HG02970 (cell line): ENCODE results near the gene ABCE1.

Experiments
- ATAC-seq: cut with Tn5 transposase; IDR thresholded peaks from one replicate; pipeline ENCODE4 v1.9.1; 2021; ENCODE audit warnings: mild to moderate bottlenecking, moderate library complexity, moderate number of reproducible peaks; ENCODE audit not compliant: unreplicated experiment, low FRiP score

Gene ABCE1

DNA sequence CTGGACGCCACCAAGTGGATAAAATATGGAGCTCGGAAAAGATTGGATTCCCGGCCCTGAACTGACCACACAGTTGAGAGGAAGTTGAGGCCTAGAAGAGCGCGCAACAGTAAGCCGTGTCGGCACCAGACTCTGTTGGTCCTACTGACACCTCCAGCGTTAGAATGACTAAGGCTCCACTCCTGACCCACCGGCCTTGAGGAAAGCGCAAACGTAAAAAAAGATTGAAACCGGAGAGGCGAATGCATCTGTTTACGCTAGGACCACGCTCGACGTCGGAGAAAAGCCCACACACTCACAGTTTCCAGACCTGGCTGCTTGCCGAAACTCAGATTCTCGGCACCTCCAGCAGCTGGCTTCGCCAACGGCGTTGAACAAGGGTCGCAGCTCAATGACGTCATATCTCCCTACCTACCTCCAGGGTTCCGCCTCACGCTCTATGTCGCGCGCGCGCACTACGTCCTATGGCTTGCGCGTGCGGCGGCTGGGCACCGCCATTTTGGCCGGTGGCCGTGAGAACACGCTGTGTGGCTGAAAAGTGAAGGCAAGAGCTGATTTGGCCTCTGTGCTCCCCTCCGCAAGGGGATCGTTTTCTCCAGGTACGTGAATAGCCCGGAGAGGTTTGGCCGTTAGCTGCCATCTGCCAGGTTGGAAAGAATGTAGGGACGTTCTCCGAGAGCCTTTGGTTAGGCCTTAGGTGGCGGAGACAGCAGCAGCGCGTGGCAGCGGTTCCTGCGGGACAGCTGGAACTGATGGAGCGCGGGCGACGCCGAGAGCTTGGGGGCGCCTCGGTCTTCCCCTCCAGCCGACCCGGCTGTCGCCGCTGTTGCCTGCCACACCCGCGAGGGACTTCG, at the start of gene ABCE1, which contains the start of gene ANAPC10:
TSS of gene ABCE1 (plus strand) at position 491 of the 854 bp plus-strand sequence. CDS start 6,102 bp downstream, outside the sequence.
TSS of gene ANAPC10 (minus strand) at position 376 of the 854 bp plus-strand sequence. CDS start 2,097 bp downstream, outside the sequence.
- peak; percentile 83 for ATAC-seq

DNA sequence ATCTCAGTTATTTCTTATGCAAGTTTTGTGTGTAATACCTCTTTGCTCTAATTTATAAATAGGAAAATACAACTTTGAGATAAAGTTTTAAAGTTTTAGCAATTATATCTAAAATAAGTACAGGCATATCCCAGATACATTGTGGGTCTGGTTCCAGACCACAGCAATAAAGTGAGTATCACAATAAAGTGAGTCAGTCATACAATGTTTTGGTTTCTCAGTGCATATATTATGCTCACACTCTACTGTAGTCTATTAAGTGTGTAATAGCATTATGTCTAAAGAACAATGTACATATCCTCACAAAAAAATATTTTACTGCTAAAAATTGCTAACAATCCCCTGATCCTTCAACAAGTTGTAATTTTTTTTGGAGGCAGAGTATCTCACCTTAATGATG, 49.3 kb upstream of the ABCE1 start:
- ATAC-seq, result no peak

DNA sequence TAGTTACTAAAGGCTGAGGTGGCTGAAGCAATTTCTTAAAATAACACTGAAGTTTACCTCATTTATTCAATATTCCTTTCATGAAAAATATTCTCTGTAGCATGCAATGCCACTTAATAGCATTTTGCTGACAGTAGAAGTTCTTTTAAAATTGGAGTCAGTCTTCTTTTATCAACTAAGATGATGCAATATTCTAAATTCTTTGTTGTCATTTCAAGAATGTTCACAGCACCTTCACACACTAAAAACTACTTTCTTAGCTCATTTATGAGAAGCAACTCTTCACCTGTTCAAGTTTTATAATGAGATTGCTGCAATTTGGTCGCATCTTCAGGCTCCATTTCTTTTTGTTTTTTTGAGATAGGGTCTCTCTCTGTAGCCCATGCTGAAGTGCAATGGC, 48.9 kb upstream of the ABCE1 start:
- ATAC-seq, result no peak

DNA sequence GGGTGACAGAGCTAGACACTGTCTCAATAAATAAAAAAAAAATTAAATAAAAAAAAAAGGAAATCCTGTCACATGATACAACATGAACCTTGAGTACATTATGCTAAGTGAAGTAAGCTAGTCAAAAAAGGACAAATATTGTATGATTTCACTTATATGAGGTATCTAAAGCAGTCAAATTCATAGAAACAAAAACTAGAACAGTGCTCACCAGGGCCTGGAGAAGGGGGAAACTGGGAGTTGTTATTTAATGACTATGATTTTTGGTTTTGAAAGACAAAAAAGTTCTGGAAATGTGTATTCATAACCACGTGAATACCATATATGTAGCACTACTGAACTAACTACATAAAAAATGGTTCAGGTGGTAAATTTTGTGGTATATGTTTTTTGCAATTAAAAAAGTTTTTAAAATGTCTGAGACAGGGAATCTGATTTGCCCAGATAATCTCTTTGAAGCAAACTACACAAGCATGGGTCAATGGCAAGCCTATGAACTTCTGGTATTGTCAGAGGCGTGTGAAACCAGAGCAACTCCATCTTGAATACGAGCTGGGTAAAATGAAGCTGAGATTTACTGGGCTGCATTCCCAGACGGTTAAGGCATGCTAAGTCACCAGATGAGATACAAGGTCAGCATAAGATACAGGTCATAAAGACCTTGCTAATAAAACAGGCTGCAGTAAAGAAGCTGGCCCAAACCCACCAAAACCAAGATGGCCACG, 42.4 kb upstream of the ABCE1 start:
- no peak for ATAC-seq

DNA sequence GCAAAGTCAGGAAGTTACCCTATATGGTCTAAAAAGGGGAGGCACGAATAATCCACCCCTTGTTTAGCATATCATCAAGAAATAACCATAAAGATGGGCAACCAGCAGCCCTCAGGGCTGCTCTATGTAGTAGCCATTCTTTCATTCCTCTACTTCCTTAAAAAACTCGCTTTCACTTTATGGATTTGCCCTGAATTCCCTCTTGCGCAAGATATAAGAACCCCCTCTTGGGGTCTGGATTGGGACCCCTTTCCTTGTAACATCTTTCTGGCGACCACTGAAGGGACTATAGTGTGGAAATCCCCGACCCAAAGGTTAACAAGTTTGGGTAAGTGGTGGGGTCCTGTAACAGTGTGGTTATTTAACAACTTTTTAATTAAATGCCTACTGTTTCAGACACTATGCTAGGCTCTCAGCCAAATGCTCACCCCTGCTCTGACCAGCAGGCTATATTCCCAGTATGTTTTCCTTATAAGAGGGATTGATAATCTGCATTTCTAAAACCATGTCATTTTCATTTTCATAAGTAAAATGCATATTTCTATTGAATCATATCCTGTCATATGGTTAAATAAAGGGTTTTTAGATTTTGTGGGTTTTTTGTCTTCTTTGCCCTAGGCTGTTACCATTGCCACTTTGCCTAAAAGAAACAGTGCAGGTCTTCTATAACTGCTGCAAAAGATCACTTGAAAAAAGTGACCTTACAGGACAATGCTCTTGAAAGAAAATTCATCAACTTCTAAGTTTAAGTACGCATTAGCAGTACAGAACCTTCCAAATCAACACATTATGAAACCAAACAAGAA, 41.6 kb upstream of the ABCE1 start:
- no peak for ATAC-seq

DNA sequence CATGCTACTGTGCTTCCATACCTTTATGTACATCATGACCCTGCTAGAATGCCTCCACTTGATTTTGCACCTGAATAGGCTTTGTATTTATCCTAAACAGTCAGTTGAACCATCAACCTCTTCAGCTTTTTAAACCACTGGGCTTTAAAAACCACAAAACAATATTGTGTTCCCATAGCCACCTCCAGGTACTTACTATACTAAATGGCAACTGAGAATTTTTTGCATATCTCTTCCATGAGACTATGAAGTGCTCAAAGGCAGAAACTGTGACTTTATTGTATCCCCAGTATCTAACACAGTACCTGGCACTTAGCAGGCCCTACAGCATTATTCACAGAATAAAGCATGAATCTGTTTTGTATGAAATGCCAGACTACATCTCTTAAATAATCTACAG, 39.9 kb upstream of the ABCE1 start:
- no peak for ATAC-seq

DNA sequence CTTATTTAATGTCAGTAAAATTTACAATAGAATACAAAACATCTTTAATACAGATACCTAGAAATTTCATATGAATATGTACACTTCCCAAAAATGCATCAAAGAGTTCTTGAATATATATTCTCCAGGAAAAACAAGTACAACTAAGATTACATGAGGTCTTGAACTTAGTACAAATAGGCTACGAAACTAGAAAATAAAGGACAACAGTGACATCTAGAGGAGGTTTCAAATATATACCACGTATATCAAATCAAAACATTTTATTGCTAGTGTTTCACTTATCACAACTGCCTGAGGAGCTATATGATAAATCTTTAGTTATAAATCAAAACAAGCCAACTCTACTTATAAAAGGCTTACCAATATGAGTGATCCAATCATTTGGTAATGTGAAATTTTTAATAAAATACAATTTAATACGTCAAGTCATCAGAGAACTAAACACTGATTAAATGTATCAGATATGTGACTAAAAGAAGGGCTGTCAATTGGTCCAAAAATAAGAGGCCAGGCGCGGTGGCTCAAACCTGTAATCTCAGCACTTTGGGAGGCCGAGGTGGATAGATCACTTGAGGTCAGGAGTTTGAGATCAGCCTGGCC, 36.7 kb upstream of the ABCE1 start:
- no peak for ATAC-seq

DNA sequence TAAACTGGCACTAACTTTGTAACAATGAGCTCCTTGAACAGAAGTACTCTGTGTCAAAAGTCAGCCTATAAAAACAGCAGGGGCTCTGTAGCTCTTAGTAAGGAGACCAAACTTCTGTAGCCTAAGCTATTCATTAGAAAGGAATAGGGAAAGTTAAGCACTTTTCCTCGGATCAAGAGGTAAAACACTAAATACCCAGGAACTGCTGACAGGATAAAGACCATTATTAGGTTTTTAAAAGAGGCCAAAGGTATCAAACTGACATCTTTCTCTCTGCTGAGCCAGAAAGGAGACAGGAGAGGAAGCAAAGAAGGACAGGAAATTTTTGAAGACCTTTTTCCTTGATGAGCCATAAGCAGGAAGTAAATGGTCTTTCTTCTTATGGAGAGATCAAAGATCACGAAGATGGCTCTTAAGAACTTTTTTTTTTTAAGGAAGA, 32.0 kb upstream of the ABCE1 start:
- ATAC-seq, result no peak

DNA sequence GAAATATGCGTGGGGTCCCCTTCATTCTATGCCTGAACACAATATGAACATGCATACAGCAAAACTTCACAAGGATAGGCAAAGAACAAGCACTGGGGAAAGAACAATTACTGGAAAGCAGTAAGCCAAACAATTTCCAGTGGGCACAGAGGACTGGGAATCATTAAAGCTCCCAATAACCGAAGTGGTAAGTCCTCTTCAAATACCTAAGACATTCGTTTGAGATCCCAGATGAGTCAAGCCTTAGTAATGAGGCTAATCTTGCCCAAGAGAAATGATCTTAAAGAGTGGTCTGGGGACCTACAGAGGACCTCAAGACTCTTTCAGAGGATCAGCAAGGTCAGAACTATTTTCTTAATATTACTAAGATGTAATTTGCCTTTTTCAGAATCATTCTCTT, 28.8 kb upstream of the ABCE1 start:
- ATAC-seq, result no peak

DNA sequence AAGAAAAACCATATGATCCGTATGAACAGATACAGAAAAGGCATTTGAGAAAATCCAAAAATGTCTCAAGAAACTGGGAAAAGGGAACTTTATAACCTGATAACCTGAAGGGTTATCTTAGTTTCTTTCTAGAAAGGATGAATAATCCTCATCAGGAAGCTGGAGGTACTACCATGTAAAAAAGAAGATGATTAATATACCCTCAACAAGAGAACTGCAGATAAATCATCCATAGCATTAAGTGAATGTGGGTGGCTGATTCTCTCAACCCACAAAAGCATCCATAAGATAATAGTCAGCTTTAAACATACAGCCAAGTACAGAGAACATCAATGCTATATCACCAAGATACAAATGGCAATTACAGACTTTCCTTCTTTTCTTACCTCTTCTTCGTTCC, 26.6 kb upstream of the ABCE1 start:
- no peak for ATAC-seq

DNA sequence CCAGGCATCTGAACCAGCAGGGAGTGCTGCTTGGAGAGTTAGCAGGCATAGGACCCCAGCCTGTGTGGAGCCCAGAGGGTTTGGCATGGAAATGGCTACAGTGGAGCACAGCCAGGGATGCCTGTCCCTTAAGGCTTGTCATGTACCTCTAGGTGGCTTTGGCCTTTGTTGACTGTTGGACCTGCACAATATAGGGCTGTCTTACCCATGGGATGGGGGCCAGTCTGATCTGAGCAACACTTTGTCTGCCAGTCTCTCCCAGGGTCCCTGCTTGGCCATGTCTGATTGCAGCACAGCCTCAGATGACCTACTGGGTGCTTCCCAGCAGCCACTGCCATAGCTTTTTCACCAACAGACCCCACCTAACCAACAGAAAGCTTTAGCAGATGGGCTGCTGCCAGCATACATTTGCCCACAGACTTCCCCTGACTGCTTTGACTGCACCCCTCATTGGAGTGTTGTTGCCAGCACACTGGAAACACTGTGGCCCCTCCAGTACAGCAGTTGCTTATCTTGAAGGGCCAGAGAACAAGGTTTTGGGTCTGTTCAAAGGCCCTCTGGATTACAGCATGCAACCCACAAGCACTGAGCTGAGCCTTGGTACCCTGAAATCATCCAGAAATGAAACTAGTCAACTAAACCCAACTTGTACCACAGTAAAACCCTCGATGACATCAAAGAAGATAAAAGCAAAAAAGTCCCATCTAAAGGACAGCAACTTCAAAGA, 22.2 kb upstream of the ABCE1 start:
- ATAC-seq, result no peak

DNA sequence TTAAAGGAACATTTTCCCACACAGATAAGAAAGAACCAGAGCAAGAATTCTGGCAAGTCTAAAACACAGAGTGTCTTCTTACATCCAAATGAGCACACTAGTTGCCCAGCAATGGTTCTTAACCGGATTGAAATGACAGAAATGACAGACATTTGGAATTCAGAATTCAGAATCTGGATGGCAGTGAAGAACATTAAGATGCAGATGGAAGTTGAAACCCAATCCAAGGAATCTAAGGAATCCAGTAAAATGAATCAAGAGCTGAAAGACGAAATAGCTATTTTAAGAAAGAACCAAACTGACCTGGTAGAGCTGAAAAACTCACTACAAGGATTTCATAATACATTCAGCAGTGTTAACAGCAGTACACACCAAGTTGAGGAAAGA, 21.6 kb upstream of the ABCE1 start:
- no peak for ATAC-seq

DNA sequence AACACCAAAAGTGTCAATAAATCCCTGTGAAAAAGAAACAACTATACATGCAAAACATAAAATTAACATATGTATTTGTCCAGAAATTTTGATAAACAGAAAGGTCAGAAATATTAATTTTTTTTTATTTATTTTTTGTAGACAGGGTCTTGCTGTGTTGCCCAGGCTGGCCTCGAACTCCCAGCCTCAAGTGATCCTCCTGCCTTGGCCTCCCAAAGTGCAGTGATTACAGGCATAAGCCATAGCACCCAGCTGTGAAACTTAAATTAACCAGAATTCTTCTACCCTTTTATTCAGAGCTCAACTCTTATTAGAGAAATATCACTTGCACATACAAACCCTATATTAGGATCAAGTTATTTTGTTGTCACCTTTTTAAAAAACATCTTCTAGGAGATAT, 16.4 kb upstream of the ABCE1 start:
- ATAC-seq, result no peak

DNA sequence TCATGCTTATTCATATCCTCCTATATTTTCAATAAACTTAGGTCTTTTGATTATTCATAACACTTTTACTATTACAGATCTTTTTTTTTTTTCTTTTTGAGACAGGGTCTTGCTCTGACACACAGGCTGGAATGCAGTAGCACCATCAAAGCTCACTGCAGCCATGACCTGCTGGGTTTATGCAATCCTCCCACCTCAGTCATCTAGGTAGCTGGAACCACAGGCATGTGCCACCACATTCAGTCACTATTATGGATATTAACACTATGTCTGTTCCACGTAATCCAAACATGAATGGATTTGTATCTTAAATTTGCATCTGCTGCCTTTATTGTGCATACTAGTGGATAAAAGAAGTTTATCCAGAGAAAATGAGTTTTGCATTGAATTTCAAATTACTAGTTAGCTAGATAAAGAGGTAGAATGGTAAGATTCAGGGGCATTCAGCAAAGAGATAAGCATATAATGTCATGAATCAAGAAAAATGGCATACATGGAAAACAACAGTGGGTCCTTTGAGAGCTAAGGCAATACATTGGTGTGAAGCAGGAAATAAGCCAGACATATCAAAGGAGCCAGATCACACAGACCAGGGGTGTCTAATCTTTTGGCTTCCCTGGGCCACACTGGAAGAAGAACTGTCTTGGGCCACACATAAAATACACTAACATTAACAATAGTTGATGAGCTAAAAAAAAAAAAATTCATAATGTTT, 14.1 kb upstream of the ABCE1 start:
- no peak for ATAC-seq

DNA sequence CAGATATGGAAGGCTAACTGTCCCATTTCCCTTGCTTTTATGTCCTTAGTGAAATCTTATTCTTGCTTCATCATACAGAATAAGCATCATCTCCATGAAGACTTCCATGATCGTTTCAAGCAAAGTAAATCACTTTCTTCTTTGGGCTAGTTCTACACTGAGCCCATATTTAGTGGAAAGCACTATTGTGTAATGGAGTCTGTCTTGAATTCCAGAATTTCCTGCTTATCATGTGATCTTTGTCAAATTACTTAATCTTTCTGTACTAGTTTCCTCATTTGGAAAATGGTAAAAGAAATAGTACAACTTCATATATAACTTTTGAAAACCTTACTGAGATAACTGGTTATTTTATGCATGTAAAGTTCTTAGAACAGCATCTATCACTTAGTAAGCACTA, 7.7 kb upstream of the ABCE1 start:
- ATAC-seq, result no peak

DNA sequence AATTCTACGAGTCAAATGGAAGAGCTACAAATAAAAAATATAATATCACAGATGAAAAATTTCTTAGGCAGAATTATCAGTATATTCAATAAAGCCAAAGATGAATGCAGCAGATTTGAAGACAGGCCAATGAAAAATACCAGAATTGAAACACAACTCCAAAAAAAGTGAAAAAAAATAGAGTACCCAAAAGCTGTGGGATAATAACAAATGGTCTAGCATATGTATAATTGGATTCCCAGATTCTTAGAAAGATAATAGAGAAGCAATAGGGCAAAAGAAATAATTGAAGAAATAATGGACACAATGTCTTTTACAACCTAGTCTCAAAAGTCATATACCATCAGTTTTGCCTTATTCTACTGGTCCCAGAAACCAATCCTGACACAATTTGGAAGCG, 4.5 kb upstream of the ABCE1 start:
- no peak for ATAC-seq

DNA sequence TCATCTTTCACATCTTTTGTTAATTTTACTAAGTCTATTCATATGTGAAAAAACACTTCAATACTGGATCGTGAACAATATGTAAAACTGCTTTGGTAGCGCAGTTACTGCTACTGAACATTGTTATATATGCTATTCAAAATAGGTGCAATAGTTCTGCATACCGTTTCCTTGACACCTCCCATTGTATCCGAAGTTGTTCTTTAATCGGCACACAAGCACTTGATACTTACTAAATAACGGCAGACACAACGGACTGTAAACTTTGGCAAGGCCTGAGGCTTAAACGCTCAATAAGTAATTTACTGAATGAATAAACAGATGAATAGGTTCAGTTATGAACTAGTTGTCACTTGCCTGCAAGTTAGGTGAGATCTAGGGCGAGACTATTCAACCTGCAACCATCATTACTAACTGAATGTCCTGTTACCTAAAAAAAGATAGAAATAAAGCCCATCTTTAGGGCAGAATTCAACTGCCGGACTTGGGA, 735 bp upstream of the ABCE1 start:
- ATAC-seq, result no peak

DNA sequence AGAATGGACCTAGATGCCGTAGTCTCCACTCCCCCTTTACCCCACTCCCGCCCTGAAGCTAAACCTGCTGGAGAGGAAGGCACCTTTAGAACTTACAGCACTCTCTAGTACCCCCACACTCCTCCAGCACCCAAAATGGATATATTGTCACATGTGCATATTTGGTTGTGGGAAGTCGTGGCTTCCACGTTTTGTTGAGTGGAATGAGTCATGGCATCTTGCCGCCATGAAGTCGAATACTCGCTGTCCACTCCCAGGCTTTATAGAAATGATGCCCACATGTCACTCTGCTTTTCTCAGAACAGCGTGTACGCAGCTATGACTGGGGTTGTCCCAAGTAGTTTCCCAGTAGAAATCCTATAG, 545 bp downstream of the ABCE1 start:
- ATAC-seq, result peak; percentile 6

DNA sequence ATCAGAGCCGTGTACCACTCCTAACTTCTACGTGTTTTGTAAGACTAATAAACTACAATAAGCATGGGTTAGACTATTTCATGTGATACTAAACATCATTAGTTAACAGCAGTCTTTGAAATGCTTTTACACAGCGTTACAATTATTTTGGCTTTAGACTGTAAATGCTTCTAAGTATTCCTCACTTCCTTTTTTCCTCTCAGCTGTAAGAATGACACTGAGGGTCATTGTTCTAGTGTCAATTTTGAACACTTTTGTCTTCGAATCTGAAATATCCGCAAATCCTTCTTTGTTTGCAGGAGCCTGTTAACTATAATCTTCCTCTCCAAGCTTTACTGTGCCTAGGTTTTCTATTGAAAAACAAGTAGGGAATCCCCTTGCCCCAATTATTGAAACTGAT, 1.5 kb downstream of the ABCE1 start:
- ATAC-seq, result no peak
